SK-N-SH (cell line): ENCODE measurements around the gene RANBP9. TPM values are rescaled to one million over a fixed set of nuclear protein-coding genes. Genes with fewer than 3 reads are reported as not detected.

ENCODE experiments used
- CTCF ChIA-PET: fragments of 300-600, 350-600 bp; formaldehyde crosslinking; extraction: SDS; loops from one replicate; lab custom pipeline; 2021; lab: Yijun Ruan, JAX
- POLR2A ChIA-PET: fragments of 350-600 bp; sonication (Branson Sonifier 250); formaldehyde crosslinking; extraction: SDS; loops from one replicate; lab custom pipeline; 2020; ENCODE audit warnings: antibody characterized with exemption, inconsistent platforms; lab: Yijun Ruan, JAX
- DNase-seq: peaks from one replicate; pipeline ENCODE4 v3.0.0; 2012
- H2AFZ ChIP-seq: fragments of 200-600 bp; sonication (generic); 2 replicates; pipeline ENCODE4 v1.8.1; 2016; ENCODE audit warnings: antibody characterized with exemption, mild to moderate bottlenecking, low read depth
- H3F3A ChIP-seq: fragments of 200-600 bp; sonication (generic); replicated peaks from 2 replicates; pipeline ENCODE3; 2016; ENCODE audit warnings: antibody characterized with exemption, mild to moderate bottlenecking; ENCODE audit not compliant: insufficient read depth
- H3K27ac ChIP-seq, 2 experiments: fragments of 200-500 bp in 1 of 2; fragments of 200-600 bp in 1 of 2; sonication (Bioruptor generic) in 1 of 2; sonication (generic), shearing (Covaris generic) in 1 of 2; 2 replicates each; pipeline versions ENCODE4 v1.5.1 to v1.6.1; 2014 to 2016; ENCODE audit warnings: low read depth in 2 of 2, inconsistent platforms in 1 of 2, low read length in 1 of 2, mild to moderate bottlenecking in 1 of 2, mixed read lengths in 1 of 2
- H3K27me3 ChIP-seq: fragments of 200-600 bp; sonication (generic), shearing (Covaris generic); 2 replicates; pipeline ENCODE4 v1.6.1; 2016; ENCODE audit warnings: mixed run types; ENCODE audit not compliant: insufficient read depth
- H3K36me3 ChIP-seq, 2 experiments: fragments of 200-500 bp in 1 of 2; fragments of 200-600 bp in 1 of 2; sonication (Bioruptor generic) in 1 of 2; sonication (generic) in 1 of 2; replicated peaks in 1 of 2; 2 replicates each; pipeline versions ENCODE3 to v1.5.1; 2014 to 2016; ENCODE audit warnings: low read length in 1 of 2, mild to moderate bottlenecking in 1 of 2; ENCODE audit not compliant: insufficient read depth in 2 of 2, control insufficient read depth in 1 of 2
- H3K4me1 ChIP-seq, 2 experiments: fragments of 200-500 bp in 1 of 2; fragments of 200-600 bp in 1 of 2; sonication (Bioruptor generic) in 1 of 2; sonication (generic), shearing (Covaris generic) in 1 of 2; 2 replicates each; pipeline versions ENCODE4 v1.5.1 to v1.6.1; 2014 to 2016; ENCODE audit warnings: low read depth in 1 of 2, low read length in 1 of 2, mixed run types in 1 of 2; ENCODE audit not compliant: insufficient read depth in 2 of 2, control insufficient read depth in 1 of 2
- H3K4me2 ChIP-seq: fragments of 200-600 bp; sonication (generic), shearing (Covaris generic); 2 replicates; pipeline ENCODE4 v1.6.1; 2017; ENCODE audit warnings: mixed run types
- H3K4me3 ChIP-seq, 2 experiments: fragments of 200-500 bp in 1 of 2; fragments of 200-600 bp in 1 of 2; sonication (Bioruptor generic) in 1 of 2; sonication (generic), shearing (Covaris generic) in 1 of 2; 2 replicates each; pipeline versions ENCODE4 v1.5.1 to v1.8.1; 2014 to 2016; ENCODE audit warnings: low read depth in 2 of 2, inconsistent platforms in 1 of 2, low read length in 1 of 2, mild to moderate bottlenecking in 1 of 2, mixed read lengths in 1 of 2, moderate library complexity in 1 of 2
- H3K79me2 ChIP-seq: fragments of 200-600 bp; sonication (generic); 2 replicates; pipeline ENCODE4 v1.8.1; 2017; ENCODE audit warnings: mild to moderate bottlenecking; ENCODE audit not compliant: insufficient read depth
- H3K9ac ChIP-seq: fragments of 200-600 bp; sonication (generic); 2 replicates; pipeline ENCODE4 v1.6.1; 2017; ENCODE audit warnings: mixed run types
- H3K9me2 ChIP-seq: fragments of 200-600 bp; sonication (generic); 2 replicates; pipeline ENCODE4 v1.6.1; 2017; ENCODE audit warnings: mixed run types
- H3K9me3 ChIP-seq: fragments of 200-600 bp; sonication (generic); 2 replicates; pipeline ENCODE4 v1.6.1; 2017; ENCODE audit warnings: mixed run types, mild to moderate bottlenecking, moderate library complexity
- H4K20me1 ChIP-seq: fragments of 200-600 bp; sonication (generic); 2 replicates; pipeline ENCODE4 v1.6.1; 2017; ENCODE audit warnings: mild to moderate bottlenecking, mixed run types; ENCODE audit not compliant: insufficient read depth
- CHD2 ChIP-seq: fragments of 150-350 bp; IDR thresholded peaks from 2 replicates; pipeline ENCODE4 v1.6.1; 2018; ENCODE audit warnings: low read length; ENCODE audit not compliant: partially characterized antibody
- CTCF ChIP-seq: fragments of 200-600 bp; sonication (generic); IDR thresholded peaks from 2 replicates; pipeline ENCODE4 v1.6.1; 2017; ENCODE audit warnings: antibody characterized with exemption, mild to moderate bottlenecking, moderate library complexity
- ELF1 ChIP-seq: IDR thresholded peaks from 2 replicates; pipeline ENCODE4 v1.4.0; 2012
- FOSL2 ChIP-seq: IDR thresholded peaks from 2 replicates; pipeline ENCODE4 v1.4.0; 2012; ENCODE audit warnings: low read depth, mild to moderate bottlenecking, moderate library complexity, borderline replicate concordance
- FOXJ3 ChIP-seq: sonication (generic); formaldehyde crosslinking; IDR thresholded peaks from 2 replicates; pipeline ENCODE4 v1.5.1; 2020; ENCODE audit warnings: mild to moderate bottlenecking, missing genetic modification reagents
- FOXM1 ChIP-seq: IDR thresholded peaks from 2 replicates; pipeline ENCODE4 v1.4.0; 2012; ENCODE audit warnings: low read depth, mild to moderate bottlenecking
- GABPA ChIP-seq: IDR thresholded peaks from 2 replicates; pipeline ENCODE4 v1.4.0; 2012; ENCODE audit warnings: low read depth, mild to moderate bottlenecking
- JUND ChIP-seq: IDR thresholded peaks from 2 replicates; pipeline ENCODE4 v1.4.0; 2012
- MAX ChIP-seq: IDR thresholded peaks from 2 replicates; pipeline ENCODE4 v1.4.0; 2012; ENCODE audit warnings: low read depth
- MXI1 ChIP-seq: IDR thresholded peaks from 2 replicates; pipeline ENCODE4 v1.6.1; 2012; ENCODE audit warnings: mild to moderate bottlenecking, low read depth, low read length, improper control_type of control experiment
- RAD21 ChIP-seq: IDR thresholded peaks from 2 replicates; pipeline ENCODE4 v1.6.1; 2012; ENCODE audit warnings: mild to moderate bottlenecking, low read length
- RCOR1 ChIP-seq: fragments of 150-350 bp; IDR thresholded peaks from 2 replicates; pipeline ENCODE4 v1.6.1; 2017; ENCODE audit warnings: antibody characterized with exemption, low read length
- REST ChIP-seq: IDR thresholded peaks from 2 replicates; pipeline ENCODE4 v1.6.1; 2012; ENCODE audit warnings: mild to moderate bottlenecking, low read depth, low read length, moderate library complexity
- RFX5 ChIP-seq: IDR thresholded peaks from 2 replicates; pipeline ENCODE4 v1.6.1; 2012; ENCODE audit warnings: mild to moderate bottlenecking, improper control_type of control experiment, low read length
- SIN3A ChIP-seq: IDR thresholded peaks from 2 replicates; pipeline ENCODE4 v1.6.1; 2012; ENCODE audit warnings: low read depth, mild to moderate bottlenecking, low read length, moderate library complexity, borderline replicate concordance
- SMC3 ChIP-seq: IDR thresholded peaks from 2 replicates; pipeline ENCODE4 v1.6.1; 2012; ENCODE audit warnings: low read depth, low read length, improper control_type of control experiment
- TAF1 ChIP-seq: IDR thresholded peaks from 2 replicates; pipeline ENCODE4 v1.6.1; 2012; ENCODE audit warnings: low read depth, mild to moderate bottlenecking, low read length, moderate library complexity, borderline replicate concordance
- TEAD4 ChIP-seq: IDR thresholded peaks from 2 replicates; pipeline ENCODE4 v1.4.0; 2012; ENCODE audit warnings: mild to moderate bottlenecking, borderline replicate concordance; ENCODE audit not compliant: insufficient read depth
- USF1 ChIP-seq: IDR thresholded peaks from 2 replicates; pipeline ENCODE4 v1.4.0; 2012; ENCODE audit warnings: low read depth, borderline replicate concordance
- USF2 ChIP-seq: fragments of 150-350 bp; IDR thresholded peaks from 2 replicates; pipeline ENCODE4 v1.6.1; 2017; ENCODE audit warnings: antibody characterized with exemption, low read length, low read depth, borderline replicate concordance
- YY1 ChIP-seq: IDR thresholded peaks from 2 replicates; pipeline ENCODE4 v1.4.0; 2012; ENCODE audit warnings: low read depth, mild to moderate bottlenecking
- WGBS: methylation state at CpG from one replicate; pipeline ENCODE4 v1.1.6; 2017; ENCODE audit warnings: low lambda C conversion rate; 5-methylcytosine and 5-hydroxymethylcytosine counted together
- polyA plus RNA-seq, 3 experiments: library from polyadenylated mRNA; depleted of rRNA; stranded (reverse); fragments of >200 nt; gene quantifications; 2 replicates each; pipeline ENCODE4 v1.2.3, GENCODE V29; 2012

The RANBP9 gene
- polyA plus RNA-seq, 1 of the 3 experiments (the other 2 are of a cell fraction): 20.4 TPM

GRCh38 chr6:13687917-13688351, 23.7 kb downstream of the RANBP9 start:
- Histone ChIP-seq H3K4me2 (no peak overlapping the region), H3K9me2 (no peaks in the 10 kb centered on the region), H4K20me1 (peaks cover 32% of the 10 kb centered on the region), H3K79me2 (peaks cover 92% of the 10 kb centered on the region), H3K36me3 (peaks cover 0 to 29% of the 10 kb centered on the region in 2 experiments), H3K4me3 (no peak overlapping the region), H3F3A (peaks cover 9% of the 10 kb centered on the region), H3K4me1 (peaks cover 3 to 4% of the 10 kb centered on the region in 2 experiments; a peak in 2 of 4 replicates), H3K9me3 (no peaks in the 10 kb centered on the region), H3K27me3 (no peaks in the 10 kb centered on the region), H3K27ac (no peak overlapping the region), H2AFZ (no peak overlapping the region), H3K9ac (no peak overlapping the region)
- CTCF ChIA-PET: no interaction called here
- TF ChIP-seq MXI1: no peak
- no peak for TF ChIP-seq CTCF
- TF ChIP-seq FOXM1: no peak
- no peak for TF ChIP-seq GABPA
- TF ChIP-seq SMC3: no peak
- no peak for TF ChIP-seq TAF1
- TF ChIP-seq SIN3A: no peak
- no peak for TF ChIP-seq CHD2
- no peak for TF ChIP-seq MAX
- no peak for DNase-seq
- 44% methylated on average over 1 of the region's 1 CpG for WGBS
- POLR2A ChIA-PET: interaction anchor here (0.6 kb wide), 1 partner anchor 400 kb away, joined by 6 read pairs; no protein-coding TSS in a partner anchor

- CTCF ChIA-PET: no interaction called here
- Histone ChIP-seq H3K79me2 (peaks cover 95% of the 10 kb centered on the region), H3K4me1 (peaks cover 3 to 4% of the 10 kb centered on the region in 2 experiments; a peak in 3 of 4 replicates), H3K9me2 (no peaks in the 10 kb centered on the region; the same call in 1 of the 2 replicates), H3K27me3 (no peaks in the 10 kb centered on the region), H3K9me3 (peaks cover 4% of the 10 kb centered on the region; the same call in 1 of the 2 replicates), H3K4me2 (no peak overlapping the region), H3K4me3 (no peak overlapping the region), H3F3A (peaks cover 9% of the 10 kb centered on the region), H2AFZ (no peak overlapping the region), H3K36me3 (peaks cover 2 to 41% of the 10 kb centered on the region in 2 experiments), H3K27ac (no peak overlapping the region), H3K9ac (no peak overlapping the region), H4K20me1 (peaks cover 32% of the 10 kb centered on the region)
- no peak for DNase-seq
- 95% methylated on average over 4 of the region's 4 CpGs for WGBS
- POLR2A ChIA-PET: no interaction called here
- TF ChIP-seq ELF1: no peak
- TF ChIP-seq REST: no peak
- TF ChIP-seq MAX: no peak
- no peak for TF ChIP-seq JUND
- TF ChIP-seq USF1: no peak
- no peak for TF ChIP-seq FOSL2
- TF ChIP-seq RFX5: no peak
- TF ChIP-seq TAF1: no peak
- no peak for TF ChIP-seq RCOR1
- TF ChIP-seq YY1: no peak
- TF ChIP-seq RAD21: no peak
- TF ChIP-seq TEAD4: no peak
- no peak for TF ChIP-seq FOXJ3
- TF ChIP-seq CHD2: no peak
- no peak for TF ChIP-seq USF2
Observed at GRCh38 chr6:13684855-13685254, 26.8 kb downstream of the RANBP9 start.
